K562 (cell line): ENCODE measurements around the gene BZW1. TPM values are rescaled to one million over a fixed set of nuclear protein-coding genes. Genes with fewer than 3 reads are reported as not detected.

Source experiments
- ATAC-seq: fragments of 200-7000 bp; cut with Tn5 transposase; 3 replicates; pipeline ENCODE4 v1.9.1; 2020; ENCODE audit warnings: moderate library complexity
- BruUV-seq: library from RNA; stranded (reverse); fragments of 400-500 nt; replicated peaks from 2 replicates; lab custom pipeline; 2021; lab: Mats Ljungman, UMichigan
- CTCF ChIA-PET: fragments of 300-600 bp; formaldehyde crosslinking; extraction: SDS; loops from one replicate; lab custom pipeline; 2021; ENCODE audit warnings: low intra/inter-chr PET ratio; lab: Yijun Ruan, JAX
- POLR2A ChIA-PET: fragments of 300-600, 350-650 bp; sonication (Branson Sonifier 250); formaldehyde crosslinking; extraction: SDS; loops from one replicate; lab custom pipeline; 2021; ENCODE audit warnings: antibody characterized with exemption, inconsistent platforms; lab: Yijun Ruan, JAX
- DNase-seq, 4 experiments: peaks; one replicate each; pipeline versions ENCODE4 v3.0.0 to v3.0.0-alpha.2; 2011 to 2018; ENCODE audit warnings: low spot score in 3 of 4, mixed read lengths in 3 of 4; ENCODE audit errors: extremely low read depth in 1 of 4
- FAIRE-seq: peaks from 2 replicates; lab custom pipeline; 2011; peaks lifted over from hg19 to GRCh38; lab: Jason Lieb, UNC
- H2AFZ ChIP-seq: 2 replicates; pipeline ENCODE4 v1.6.0; 2011; ENCODE audit warnings: low read depth, low read length, control low read depth, inconsistent platforms
- H3K27ac ChIP-seq: fragments of 200-600 bp; 3 replicates; pipeline ENCODE4 v1.8.0; 2011; ENCODE audit warnings: low read depth, mild to moderate bottlenecking, control low read depth, inconsistent platforms, low read length, moderate library complexity, mixed read lengths; ENCODE audit errors: extremely low read depth
- H3K27me3 ChIP-seq, 2 experiments: fragments of 300-600 bp in 1 of 2; 2 replicates in 1 of 2; 3 replicates in 1 of 2; pipeline versions ENCODE4 v1.6.0 to v1.8.0; 2011; ENCODE audit warnings: inconsistent platforms in 2 of 2, low read length in 2 of 2, mild to moderate bottlenecking in 1 of 2, mixed read lengths in 1 of 2, moderate library complexity in 1 of 2; ENCODE audit not compliant: control insufficient read depth in 2 of 2, insufficient read depth in 2 of 2
- H3K36me3 ChIP-seq: fragments of 300-600 bp; 3 replicates; pipeline ENCODE4 v1.8.0; 2011; ENCODE audit warnings: mild to moderate bottlenecking, low read length, inconsistent platforms; ENCODE audit not compliant: control insufficient read depth, insufficient read depth
- H3K4me1 ChIP-seq, 2 experiments: fragments of 200-600 bp in 1 of 2; replicated peaks in 1 of 2; 2 replicates in 1 of 2; 3 replicates in 1 of 2; pipeline versions ENCODE4 v1.5.1 to v1.8.0; 2011; ENCODE audit warnings: inconsistent platforms in 2 of 2, low read length in 2 of 2, mild to moderate bottlenecking in 1 of 2, mixed read lengths in 1 of 2, moderate library complexity in 1 of 2; ENCODE audit not compliant: control insufficient read depth in 2 of 2, insufficient read depth in 2 of 2
- H3K4me2 ChIP-seq: 2 replicates; pipeline ENCODE4 v1.6.1; 2011; ENCODE audit warnings: low read length, control low read depth, inconsistent platforms, mixed read lengths; ENCODE audit not compliant: insufficient read depth
- H3K4me3 ChIP-seq: fragments of 200-600 bp; sonication (generic), shearing (Covaris generic); 2 replicates; pipeline ENCODE4 v1.5.1; 2016; ENCODE audit warnings: control low read depth, inconsistent platforms
- H3K79me2 ChIP-seq: fragments of 200-600 bp; 3 replicates; pipeline ENCODE4 v1.8.0; 2011; ENCODE audit warnings: low read length, inconsistent platforms; ENCODE audit not compliant: control insufficient read depth, insufficient read depth
- H3K9ac ChIP-seq, 2 experiments: 2 replicates each; pipeline versions ENCODE4 v1.6.0 to v1.6.1; 2011; ENCODE audit warnings: low read depth in 2 of 2, low read length in 2 of 2, control low read depth in 1 of 2, inconsistent platforms in 1 of 2, mild to moderate bottlenecking in 1 of 2, mixed read lengths in 1 of 2; ENCODE audit not compliant: insufficient read depth in 1 of 2
- H3K9me1 ChIP-seq: one replicate; pipeline ENCODE4 v1.6.0; 2011; ENCODE audit warnings: inconsistent platforms, mild to moderate bottlenecking, low read length, moderate library complexity; ENCODE audit not compliant: control insufficient read depth, insufficient read depth
- H3K9me3 ChIP-seq: replicated peaks from 2 replicates; pipeline ENCODE4 v1.5.1; 2011; ENCODE audit warnings: low read depth, low read length, inconsistent platforms; ENCODE audit not compliant: control insufficient read depth, insufficient read depth
- H4K20me1 ChIP-seq: replicated peaks from 2 replicates; pipeline ENCODE4 v1.6.1; 2011; ENCODE audit warnings: low read length, inconsistent platforms, mixed read lengths; ENCODE audit not compliant: control insufficient read depth, insufficient read depth
- FOSL1 ChIP-seq: fragments of 200-800 bp; sonication (Bioruptor generic); conservative IDR thresholded peaks from 2 replicates; pipeline ENCODE4 v1.6.1; 2016; ENCODE audit warnings: missing genetic modification characterization, missing compliant biosample characterization
- THAP12 ChIP-seq: fragments of 250-450 bp; sonication (Bioruptor Pico); IDR thresholded peaks from 2 replicates; pipeline ENCODE4 v1.9.0; 2021; ENCODE audit warnings: mild to moderate bottlenecking, inconsistent platforms
- WGBS: fragments of 100-300 bp; shearing (Covaris generic); methylation state at CpG from one replicate; pipeline ENCODE4 v1.1.6; 2016; ENCODE audit warnings: low coverage, mixed read lengths; ENCODE audit not compliant: insufficient coverage; ENCODE audit errors: missing lambda C conversion rate; 5-methylcytosine and 5-hydroxymethylcytosine counted together
- in situ Hi-C: fragments of 300-500 bp; cut with MboI; formaldehyde crosslinking; loops from 4 replicates; pipeline ENCODE4 v1.15.0; 2018; ENCODE audit warnings: inconsistent platforms, mixed read lengths
- intact Hi-C: fragments of 100-400 bp; cut with micrococcal nuclease; formaldehyde crosslinking; loops from 2 replicates; pipeline ENCODE4 v1.14.2; 2022
- polyA plus RNA-seq, 8 experiments: library from polyadenylated mRNA; depleted of rRNA in 4 of 8; stranded (reverse) in 5 of 8; unstranded in 3 of 8; fragments of >200 nt; fragmentation: Nextera tagmentation in 2 of 8; fragmentation: Illumina TruSeq in 1 of 8; extraction: Ambion mirVana in 2 of 8; extraction: Trizol in 1 of 8; gene quantifications; 2 replicates each; pipeline versions ENCODE4 v1.2.1 to v1.2.3, GENCODE V29; 2011 to 2014; ENCODE audit warnings: inconsistent platforms in 1 of 8, missing spikeins in 1 of 8
- total RNA-seq, 7 experiments: library from RNA; depleted of rRNA in 6 of 7; stranded (reverse); fragments of >200 nt in 6 of 7; fragmentation: Illumina TruSeq in 2 of 7; extraction: Trizol in 2 of 7; gene quantifications; 2 replicates each; pipeline versions ENCODE4 v1.2.1 to v1.2.3, GENCODE V29; 2011 to 2021; ENCODE audit warnings: low replicate concordance in 1 of 7
- TF ChIP-seq, protein P1 (sequence below): fragments of 450-650 bp; IDR thresholded peaks from 2 replicates; pipeline ENCODE4 v1.6.1; 2016; ENCODE audit warnings: mild to moderate bottlenecking

BZW1 gene
- total and polyA plus RNA-seq, 9 of the 15 experiments (the other 6 are each of a cell fraction or from before 2014, with no cell fraction given), result 110 to 244 (median 198) TPM

DNA sequence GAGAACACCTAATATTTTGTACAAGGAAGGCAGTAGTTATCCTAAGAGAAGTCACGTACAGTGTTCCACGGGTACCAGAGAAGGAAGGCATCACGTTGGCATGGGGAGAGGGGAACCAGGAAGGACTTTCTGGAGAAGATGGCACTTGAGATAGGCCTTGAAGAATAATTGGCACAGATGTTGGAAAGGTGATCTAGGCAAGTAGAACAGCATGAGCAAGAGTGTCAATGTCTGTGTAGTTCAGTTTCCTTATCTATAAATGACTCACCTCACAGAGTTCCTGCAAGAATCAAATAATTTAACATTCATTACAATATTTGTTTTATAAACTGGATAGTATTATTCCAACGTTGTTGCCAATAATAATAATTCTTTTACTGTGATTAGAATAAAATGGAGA lies 48.3 kb upstream of the BZW1 start:
- BruUV-seq, result no TSS peak
- Histone ChIP-seq H3K27ac (no peak overlapping the region), H4K20me1 (no peaks in the 10 kb centered on the region), H3K9me1 (no peaks in the 10 kb centered on the region), H3K79me2 (no peaks in the 10 kb centered on the region), H3K4me3 (no peak overlapping the region), H3K4me1 (0 out of 5 replicates have a peak, but pooled peaks cover 0 to 2% of the 10 kb centered on the region in 2 experiments), H3K9ac (no peak overlapping the region), H3K4me2 (no peak overlapping the region), H3K27me3 (peaks cover 0 to 24% of the 10 kb centered on the region in 2 experiments; a peak in 2 of 5 replicates), H3K9me3 (no peaks in the 10 kb centered on the region), H2AFZ (no peak overlapping the region), H3K36me3 (no peaks in the 10 kb centered on the region)
- ChIA-PET CTCF (no interaction called here), POLR2A (no interaction called here)
- WGBS, result 5% methylated on average over 4 of the region's 4 CpGs
- in situ Hi-C loops (no loop called here), intact Hi-C loops (no loop called here)
- ATAC-seq, result no peak
- TF ChIP-seq THAP12 (CRISPR knock-in tag), result no peak
- TF ChIP-seq, protein P1, sequence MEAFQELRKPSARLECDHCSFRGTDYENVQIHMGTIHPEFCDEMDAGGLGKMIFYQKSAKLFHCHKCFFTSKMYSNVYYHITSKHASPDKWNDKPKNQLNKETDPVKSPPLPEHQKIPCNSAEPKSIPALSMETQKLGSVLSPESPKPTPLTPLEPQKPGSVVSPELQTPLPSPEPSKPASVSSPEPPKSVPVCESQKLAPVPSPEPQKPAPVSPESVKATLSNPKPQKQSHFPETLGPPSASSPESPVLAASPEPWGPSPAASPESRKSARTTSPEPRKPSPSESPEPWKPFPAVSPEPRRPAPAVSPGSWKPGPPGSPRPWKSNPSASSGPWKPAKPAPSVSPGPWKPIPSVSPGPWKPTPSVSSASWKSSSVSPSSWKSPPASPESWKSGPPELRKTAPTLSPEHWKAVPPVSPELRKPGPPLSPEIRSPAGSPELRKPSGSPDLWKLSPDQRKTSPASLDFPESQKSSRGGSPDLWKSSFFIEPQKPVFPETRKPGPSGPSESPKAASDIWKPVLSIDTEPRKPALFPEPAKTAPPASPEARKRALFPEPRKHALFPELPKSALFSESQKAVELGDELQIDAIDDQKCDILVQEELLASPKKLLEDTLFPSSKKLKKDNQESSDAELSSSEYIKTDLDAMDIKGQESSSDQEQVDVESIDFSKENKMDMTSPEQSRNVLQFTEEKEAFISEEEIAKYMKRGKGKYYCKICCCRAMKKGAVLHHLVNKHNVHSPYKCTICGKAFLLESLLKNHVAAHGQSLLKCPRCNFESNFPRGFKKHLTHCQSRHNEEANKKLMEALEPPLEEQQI, result no peak
- peak; percentile 55 for TF ChIP-seq FOSL1 (tag)
- no peak for FAIRE-seq
- no peak for DNase-seq
